NCI-H2029 (cell line): ENCODE results near the gene MRGPRF.

Experiments used
- DNase-seq: peaks from one replicate; lab custom pipeline; 2025; lab: John Stamatoyannopoulos, UW

The MRGPRF gene

DNA sequence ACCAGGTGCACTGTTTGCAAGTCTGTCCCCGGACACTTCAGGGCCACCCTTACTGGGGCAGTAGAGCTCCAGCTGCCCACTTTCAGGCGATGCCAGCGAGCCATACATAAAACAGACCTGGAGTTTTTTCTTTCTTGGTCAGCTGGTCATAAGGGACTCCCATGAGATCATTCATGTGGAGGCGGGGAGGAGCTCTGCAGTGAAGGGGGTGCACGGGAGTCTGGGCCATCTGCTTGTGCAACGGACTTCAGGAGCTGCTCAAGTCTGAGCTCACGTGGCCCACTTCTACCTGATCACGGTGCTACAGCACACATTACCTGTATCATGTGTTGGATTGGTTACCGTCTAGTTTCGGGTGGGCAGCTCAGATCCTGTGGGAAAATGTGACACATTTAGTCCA lies 9.2 kb upstream of the MRGPRF start:
- DNase-seq: no peak

DNA sequence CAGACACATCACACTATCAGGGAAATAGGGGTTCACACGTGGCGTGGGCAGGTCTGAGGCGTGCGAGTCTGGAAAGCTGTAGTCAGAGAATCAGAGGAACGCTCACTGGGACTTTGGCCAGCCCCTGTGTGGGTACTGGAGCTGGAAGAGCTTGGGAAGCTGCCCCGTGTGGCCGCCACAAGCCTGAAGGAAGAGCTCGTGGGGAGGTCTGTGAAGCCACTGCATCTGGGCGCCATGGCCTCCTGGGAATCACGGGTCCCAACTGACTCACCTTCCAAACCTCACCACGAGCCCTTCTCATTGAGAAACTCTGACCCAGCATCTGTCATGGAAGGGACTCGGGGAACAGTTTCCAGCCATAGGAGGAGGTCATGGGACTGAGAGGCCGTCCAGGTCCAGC lies 5.9 kb upstream of the MRGPRF start:
- no peak for DNase-seq

DNA sequence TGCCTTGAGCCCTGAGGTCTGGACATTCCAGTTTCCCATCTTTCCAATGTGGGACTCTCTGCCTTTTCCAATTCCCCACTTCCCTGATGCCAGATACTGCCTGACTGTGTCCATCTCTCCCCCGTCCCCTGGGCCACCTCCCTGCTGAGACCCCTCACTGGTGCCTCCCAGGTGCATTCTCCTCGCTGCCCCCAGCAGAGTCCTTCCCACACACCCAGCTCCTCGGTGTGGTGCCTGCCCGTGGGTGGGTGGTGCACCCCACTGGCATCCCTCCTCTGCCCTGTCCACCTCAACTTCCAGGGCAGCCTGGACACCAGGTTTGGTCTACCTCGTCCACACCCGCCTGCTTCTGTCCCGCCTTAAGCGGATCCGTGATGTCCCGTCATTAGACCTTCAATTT lies 4.9 kb upstream of the MRGPRF start:
- no peak for DNase-seq

DNA sequence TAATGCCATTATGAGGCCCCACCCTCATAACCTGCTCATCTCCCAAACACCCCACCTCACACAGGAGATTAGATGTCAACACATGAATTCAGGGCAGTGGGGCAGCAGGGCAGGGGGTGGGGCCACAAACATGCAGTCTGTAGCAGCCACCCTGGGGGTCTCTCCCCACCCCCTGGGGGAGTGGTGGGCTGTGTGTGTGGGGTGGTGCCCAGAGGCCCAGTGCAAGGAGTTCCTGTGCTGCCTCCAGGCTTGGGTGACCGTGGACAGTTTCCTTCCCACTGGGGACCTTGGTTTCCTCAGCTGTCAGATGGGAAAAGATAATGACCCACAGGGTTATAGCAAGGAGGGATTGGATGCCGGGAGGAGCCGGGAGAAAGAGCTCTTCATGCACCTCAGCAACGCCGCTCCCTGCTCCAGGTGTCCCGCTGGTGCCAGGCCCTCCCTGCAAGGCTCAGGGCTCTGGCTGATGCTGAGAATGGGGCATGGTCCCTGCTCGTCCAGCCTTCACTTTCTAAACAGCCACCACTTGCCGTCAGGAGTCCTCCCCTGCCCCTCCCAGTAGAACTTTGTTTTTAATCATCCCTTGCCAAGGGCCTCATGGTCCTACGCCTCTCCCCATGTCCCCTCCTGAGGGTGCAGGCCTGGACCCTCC lies 2.0 kb upstream of the MRGPRF start:
- DNase-seq: no peak

DNA sequence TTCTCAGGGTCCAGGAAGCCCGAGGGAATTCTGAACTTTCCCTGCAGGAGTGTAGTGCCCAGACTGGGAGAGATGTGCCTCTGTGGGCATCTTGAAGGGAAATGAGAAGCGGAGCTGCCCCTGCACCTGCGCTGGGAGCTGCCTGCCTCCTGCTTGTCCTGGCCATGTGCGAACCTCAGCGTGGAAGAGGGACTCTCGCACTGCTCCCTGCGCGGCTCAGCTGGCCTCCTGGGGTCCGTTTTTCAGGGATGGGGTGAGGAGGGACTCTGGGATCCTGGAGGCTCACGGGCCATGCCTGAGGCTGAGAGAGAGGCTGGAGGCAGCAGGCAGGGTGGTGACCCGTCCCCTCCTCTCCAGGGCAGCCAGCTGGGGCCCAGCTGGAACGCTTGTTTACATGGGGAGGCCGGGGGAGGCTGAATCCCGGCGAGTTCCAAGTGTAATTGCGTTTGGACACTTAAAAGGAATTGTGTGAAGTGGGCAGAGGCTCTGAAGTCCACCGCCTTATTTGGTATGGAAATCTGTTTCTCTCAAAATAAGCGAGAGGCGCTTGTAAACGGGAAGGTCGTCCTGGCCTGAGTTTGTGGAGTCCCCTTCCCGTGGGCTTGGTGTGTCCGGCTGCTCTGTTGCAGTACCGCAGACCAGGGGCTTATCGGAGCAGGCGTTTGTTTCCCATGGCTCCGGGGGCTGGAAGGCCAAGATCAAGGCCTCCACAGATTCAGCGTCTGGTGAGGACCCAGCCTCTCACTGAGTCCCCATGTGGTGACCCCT lies 1.2 kb upstream of the MRGPRF start:
- no peak for DNase-seq

DNA sequence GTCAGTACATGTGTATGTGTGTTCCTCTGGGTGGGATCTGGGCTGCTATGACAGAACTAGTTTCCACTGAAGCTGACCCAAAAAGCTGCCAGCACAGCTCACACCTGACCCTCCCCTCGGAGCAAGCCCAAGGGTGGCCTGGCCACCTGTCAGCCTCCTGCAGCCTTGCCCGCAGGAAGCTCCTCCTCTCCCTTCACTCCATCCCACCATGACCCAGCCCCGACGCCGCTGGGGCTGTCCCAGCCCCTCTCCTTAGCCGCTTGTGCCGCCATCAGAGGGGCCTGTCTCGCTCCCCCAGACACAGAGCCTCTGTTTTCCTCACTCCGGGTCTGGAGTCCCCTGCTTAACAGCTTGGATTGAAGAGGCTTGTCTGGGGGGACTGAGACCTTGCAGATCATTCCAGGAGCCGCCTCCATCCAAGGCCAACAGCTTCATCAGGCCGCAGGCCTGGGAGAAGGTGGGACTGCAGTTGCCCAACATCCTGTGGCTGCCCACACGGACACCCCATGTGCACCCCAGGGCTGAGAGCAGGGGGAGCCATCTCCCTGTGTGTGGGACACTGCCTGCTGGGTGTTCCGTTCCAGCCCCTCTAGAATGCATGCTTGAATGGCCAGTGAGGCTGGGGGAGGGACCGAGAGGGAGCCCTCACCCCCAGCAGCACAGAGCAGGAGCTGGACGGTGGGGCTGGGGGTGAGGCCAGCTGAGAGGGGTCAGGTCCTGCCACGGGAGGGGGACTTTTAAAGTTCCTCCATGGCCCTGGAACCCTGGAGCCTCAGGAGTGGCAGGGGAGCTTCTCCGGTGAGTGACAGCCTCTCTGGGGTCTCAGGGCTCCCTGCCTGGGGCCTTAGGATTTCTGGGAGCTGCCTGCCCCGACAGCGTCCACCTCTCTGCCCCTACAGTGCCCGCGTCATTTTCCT lies 696 bp downstream of the MRGPRF start:
- no peak for DNase-seq

DNA sequence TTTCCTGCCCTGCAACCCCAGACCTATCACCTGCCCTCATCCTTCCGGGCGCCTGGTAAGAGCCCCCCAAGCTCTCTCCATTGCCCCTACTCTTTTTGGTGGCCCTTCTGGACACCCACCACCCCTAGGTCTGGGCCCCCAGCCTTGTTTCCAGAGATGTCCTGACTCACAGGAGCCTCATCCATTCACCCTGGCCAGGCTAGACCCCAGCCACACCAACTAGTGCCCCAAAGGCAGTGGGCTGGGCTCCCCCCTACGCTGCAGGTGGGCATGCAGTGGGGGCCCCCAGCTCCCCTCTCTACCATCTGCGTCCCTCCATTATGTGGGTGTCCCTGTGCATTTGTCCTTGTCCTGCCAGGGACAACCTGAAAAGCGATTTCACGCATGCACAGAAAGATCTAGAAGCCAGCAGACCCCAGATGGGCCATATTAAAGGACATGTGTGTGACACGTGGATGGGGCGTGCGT lies 1.4 kb downstream of the MRGPRF start:
- DNase-seq: no peak

DNA sequence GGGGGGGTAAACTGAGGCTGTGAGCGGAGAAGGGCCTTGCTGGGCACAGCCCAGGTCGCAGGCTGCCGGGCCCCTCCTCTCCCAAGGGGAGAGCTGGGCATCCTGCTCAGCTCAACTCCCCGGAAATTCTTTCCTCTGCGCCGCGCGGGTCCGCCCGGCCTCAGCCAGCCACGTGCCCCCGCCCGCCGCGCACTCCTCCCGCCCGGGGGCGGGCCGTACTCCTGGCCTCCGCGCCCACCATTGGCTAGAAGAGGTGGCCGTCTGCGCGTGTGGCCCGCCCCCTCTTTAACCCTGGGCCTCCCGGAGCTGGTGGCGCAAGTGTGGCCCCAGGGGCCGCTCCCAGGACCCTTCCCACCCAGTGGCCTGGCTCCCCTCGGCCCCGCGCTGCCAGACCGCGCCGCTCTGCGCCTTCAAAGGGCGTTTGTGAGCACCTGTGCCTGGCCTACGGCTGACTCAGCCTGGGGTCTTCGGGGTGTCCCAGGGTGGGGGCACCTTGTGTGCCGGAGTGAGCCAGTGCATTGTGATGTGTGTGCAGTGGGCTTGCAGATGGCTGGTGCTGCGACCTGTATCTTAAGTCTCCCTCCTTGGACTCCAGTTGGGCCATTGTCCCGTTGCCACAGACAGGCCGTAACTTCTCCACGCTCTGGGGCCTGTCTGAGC lies 2.0 kb downstream of the MRGPRF start:
- DNase-seq: no peak

DNA sequence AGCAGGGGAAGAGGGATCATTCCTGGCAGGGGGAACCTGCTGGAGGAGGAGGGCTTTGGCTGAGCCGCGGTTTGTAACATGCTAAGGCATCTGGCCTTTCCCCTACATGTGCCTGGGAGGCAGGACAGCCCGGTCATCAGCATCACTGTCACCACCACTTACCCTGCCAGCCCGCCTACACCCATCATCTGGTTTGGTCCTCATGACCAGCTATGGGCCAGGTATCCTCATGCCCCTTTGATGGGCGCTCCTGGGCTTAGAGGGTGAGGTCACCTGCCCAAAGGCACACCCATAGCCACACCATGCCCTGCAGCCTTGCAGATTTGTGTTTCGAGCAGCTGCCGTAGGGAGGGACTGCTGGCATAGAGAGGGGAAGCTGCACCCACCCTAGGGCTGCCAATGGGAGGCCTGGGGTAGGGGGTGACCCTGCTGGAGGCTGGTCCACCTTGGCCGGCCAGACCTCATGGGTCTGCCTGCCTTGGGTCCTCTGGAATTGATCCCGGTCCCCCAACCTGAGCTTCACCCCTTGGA lies 2.6 kb downstream of the MRGPRF start:
- DNase-seq: no peak

DNA sequence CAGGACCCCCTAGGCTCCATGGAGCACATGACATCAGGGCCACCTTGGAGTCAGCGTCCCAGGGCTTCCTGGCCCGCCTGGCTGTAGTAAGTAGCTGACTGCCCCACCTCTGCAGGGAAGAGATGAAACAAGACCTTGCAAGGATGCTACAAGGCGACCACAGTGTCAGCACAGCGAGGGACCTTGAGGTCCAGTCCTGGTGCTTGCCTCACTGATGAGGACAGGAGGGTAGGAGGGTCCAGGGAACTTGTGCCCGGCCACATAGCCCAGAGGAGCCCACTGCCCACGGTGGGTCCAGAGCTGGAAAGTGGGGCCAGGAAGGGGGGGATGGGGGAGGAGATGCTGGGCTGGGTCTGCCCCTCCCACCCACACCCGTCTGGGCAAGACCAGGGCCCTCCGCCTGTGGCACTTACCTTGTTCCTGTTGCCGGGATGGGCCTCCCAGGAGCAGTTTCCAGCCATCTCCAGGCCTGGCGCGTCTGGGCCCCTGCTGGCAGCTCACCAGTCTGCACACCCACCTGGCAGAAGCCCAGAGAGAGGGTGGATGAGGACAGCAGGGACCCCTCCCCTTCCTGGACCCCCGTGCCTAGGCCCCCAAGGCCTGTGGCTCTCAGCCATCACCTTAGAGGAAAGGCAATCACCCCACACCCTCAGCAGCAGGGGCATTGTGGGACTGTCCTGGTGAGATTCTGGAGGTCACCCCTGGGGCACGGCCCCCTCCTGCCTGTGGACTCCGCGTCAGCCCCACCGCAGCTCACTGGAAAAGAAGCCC lies 3.4 kb downstream of the MRGPRF start:
- DNase-seq: no peak

DNA sequence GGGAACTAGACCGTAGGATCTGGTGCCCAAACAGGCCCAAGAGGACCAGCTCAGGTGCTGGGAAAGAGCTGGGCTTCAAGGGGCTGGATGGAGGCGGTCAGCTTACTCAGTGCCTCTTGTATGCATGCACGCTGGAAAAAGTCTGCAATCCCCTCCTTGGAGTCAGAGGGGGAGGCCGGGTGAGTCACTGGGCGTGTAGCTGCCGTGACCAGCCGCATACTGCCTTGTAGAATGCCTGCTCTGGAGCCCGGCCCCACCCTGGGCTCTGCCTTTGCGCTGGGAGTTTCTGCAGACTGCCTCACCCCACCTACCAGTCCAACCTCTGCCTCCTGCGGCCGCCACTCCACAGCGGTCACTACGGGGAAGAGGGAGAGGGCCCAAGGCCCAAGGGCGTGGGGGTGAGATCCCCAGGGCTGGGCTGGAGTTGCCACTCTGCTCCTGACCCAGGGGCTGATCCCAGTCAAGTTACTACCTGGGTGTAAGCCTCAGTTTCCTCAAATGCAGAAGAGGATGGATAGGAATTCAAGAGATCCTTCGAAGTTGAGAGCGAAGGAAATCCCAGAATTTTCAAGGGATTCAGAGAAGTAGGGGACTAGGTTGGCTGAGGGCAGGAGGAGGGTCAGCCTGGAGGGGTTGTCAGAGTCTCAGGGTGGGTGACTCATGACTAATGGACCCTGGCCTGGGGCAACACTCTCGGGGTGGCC lies 4.2 kb downstream of the MRGPRF start:
- DNase-seq: no peak

DNA sequence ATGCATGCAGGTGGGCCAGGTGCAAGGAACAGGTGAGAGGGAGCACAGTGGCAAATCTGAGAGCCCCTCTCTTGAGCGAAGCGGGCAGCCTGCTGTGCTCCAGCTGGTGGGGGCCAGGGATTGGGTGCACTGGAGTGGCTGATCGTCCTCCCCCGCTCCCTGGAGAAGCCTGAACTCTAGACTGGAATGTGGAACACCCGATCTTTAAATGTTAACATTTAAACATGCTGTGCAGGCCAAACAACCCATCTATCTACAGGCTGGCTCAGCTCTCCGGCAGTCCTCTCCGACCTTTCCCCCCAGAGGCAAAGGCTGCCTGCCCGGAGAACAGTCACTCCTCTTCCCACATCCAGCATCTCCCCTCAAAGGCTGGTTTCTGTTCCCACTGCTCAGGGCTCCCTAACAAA lies 5.1 kb downstream of the MRGPRF start:
- DNase-seq: no peak

DNA sequence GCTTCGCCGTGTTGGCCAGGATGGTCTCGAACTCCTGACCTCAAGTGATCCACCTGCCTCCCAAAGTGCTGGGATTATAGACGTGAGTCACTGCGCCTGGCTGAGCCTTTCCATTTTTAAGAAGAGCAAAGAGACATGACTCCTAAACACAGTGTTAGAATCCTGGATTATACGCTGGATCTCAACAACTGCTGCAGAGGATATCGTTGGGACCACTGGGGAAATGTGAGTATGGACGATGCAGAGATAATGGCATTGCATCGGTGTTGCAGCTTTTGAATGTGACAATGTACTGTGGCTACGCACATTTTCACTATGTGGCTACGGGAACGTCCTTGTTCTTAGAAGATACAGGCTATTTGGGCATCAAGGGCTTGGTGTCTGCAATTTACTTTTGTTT lies 6.2 kb downstream of the MRGPRF start:
- DNase-seq: no peak

DNA sequence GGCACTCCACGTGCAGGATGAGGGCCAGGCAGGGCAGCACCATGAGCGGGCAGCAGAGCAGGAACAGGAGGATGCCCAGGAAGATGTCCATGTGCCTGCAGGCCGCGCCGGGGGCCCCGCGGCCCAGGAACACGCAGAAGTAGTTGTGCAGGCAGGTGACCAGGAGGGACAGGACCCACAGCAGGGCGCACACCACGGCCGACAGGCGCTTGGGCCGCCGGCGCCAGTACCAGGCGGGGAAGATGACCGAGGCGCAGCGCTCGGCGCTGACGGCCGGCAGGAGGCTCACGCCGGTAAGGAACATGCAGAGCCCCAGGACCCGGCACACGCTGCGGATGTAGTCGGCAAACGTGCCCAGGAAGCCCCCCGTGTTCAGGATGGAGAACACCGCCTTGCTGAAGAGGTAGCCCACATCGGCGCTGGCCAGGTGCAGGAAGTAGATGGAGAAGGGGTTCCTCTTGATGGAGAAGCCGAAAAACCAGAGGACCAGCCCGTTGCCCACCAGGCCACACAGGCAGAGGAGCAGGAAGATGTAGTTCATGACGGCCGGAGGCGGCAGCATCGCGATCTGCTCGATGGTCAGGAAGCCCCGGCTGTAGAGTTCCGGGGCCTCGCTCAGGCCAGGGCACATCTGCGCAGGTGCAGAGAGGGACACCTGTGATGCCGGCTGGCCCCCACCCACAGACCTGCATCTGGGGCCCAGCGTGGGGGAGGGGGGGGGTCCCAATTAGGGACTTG lies 7.2 kb downstream of the MRGPRF start:
- DNase-seq: no peak

DNA sequence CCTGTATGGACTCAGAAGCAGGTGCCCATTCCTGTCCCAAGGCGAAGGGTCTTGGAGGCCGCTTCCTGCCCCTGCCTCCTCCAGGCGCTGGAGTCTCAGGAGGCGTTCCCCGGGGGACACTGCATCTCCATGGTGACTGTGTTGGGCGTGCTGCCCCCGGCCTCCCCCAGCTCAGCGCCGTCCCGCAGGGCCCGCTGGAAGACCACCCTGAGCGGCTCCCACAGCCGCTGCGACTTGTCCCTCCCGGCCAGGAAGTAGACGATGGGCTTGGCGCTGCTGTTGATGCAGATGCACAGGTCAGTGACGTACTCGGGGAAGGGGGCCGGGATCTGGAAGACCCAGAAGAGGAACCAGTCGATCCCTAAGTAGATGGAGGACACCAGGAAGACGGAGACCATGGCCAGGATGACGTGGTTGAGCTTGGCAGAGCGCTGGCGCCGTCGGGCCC lies 7.8 kb downstream of the MRGPRF start:
- DNase-seq: no peak

DNA sequence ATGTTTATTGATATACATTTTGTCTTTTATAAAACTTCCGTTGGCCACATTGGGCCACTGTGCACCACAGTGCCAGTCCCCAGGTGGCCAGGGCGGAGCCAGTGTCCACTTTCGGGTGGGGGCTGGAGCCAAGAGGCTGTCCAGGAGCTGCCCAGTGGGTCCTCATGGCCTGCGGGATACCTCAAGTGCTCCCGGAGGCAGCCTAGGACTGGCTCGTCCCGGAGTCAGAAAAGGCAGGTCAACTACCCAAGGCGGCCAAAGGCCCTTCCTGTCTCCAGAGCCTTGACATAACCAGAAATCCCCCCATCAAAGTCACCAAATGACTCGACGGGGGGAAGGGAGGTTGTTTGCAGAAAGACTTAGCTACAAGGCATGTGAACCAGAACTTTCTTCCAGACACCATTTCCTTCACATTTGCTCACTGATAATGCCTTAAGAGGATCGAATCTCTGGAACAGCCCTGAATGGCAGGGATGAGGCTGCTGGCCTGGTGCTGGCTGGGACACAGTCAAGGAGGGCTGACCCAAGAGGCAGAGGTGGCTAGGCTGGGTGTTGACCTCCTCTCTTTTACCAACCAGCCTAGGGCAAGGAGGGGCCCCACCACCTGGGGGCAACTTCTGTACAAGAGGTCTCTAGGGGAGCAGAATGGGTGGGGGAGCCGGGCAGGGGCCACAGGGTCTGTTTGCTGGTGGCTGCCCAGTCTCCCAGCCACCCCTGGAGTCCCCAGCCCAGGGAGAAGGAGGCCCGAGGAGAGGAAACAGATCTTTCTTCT lies 8.4 kb downstream of the MRGPRF start:
- DNase-seq: no peak

DNA sequence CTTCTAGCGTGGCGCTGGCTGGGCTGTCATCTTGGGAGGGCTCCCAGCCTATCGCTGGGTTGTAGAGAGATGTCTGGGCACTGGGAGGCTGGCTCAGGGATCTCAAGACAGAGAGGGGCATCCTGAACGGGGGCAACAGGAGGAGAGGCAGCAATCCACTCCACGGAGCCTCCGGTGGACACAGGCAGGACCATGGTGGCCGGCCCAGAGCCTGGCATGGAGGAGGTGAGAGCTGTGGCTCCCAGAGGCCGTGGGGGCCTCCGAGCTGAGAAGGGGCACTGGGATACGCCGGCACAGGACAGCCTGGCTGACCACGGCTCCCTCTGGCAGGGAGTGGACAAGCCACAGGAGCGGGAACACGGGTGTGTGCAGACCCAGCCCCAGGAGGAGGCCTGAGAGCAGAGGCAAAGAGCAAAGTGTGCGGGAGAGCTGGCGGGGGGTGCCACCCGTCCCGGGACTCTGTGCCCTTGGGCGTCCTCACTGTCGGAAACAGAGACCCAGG lies 9.1 kb downstream of the MRGPRF start:
- no peak for DNase-seq

DNA sequence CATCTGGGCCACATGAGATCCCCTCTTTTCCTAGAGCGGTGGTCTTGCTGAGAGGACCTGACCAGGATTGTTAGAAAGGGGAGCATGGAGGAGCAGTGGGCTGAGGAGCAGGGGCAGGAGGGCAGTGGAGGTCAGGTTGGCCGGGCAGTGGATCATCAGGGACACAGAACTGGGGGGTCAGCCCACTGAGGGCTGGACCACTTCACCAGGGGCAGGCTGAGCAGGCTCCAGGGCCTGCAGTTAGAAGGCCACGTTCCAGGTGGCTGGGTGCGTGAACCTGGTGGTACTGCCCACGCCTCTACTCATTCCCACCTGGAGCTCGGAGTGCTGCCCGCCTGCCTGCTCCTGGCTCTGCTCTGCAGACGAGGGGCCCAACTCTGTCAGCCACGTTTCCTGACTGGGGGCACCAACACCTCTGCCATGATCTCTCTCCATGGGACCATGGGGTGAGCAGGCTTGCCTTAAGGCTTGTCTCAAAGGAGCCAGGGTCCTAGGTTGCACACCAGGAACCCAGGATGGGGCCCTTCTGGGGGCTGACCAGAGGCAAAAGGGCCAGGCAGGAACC lies 9.7 kb downstream of the MRGPRF start:
- no peak for DNase-seq
